ENCODE measurements around the gene OTUB1.

The OTUB1 gene

DNA sequence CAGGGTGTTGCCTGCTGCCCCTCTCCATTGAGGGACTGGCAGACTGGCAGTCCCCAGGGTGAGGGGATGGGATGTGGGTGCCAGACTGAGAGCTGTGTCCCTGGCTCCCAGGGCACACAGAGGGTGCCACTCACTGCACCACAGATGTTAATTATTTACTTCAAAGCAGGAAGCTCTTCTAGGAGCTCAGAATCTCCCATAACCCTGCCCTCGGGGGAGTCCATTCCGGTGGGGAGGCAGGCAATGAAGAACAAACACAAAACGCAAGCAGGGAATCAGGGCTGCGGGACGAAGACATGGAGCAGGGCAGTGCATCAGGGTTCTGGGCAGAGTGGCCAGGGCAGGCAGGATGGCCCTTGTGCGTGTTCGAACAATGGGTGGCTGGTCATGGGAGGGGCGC lies 25.1 kb downstream of the OTUB1 start:
- Histone ChIP-seq H4K20me1 (ENCODE audit: insufficient read depth, low read length, poor library complexity, severe bottlenecking) (no peaks in the 10 kb centered on the region), H3K4me3 (ENCODE audit: low read length, poor library complexity, severe bottlenecking) (no peak overlapping the region), H3K36me3 (ENCODE audit: insufficient read depth, low read length) (no peaks in the 10 kb centered on the region), H3K27me3 (ENCODE audit: insufficient read depth, low read length, poor library complexity, severe bottlenecking) (no peaks in the 10 kb centered on the region), H3K9me2 (replicated peaks; ENCODE audit: low read depth, low read length) (no peaks in the 10 kb centered on the region), H3F3A (ENCODE audit: low read depth) (no peaks in the 10 kb centered on the region), H3K79me2 (ENCODE audit: insufficient read depth, low read length) (no peaks in the 10 kb centered on the region), H3K9me3 (ENCODE audit: insufficient read depth, low read depth, low read length) (no peaks in the 10 kb centered on the region), H2AFZ (ENCODE audit: low read length) (no peak overlapping the region), H3K4me1 (ENCODE audit: insufficient read depth, low read length, poor library complexity, severe bottlenecking) (no peaks in the 10 kb centered on the region), H3K4me2 (ENCODE audit: low read depth, low read length, poor library complexity, severe bottlenecking) (no peak overlapping the region), H3K9ac (ENCODE audit: low read depth, low read length, poor library complexity, severe bottlenecking) (no peak overlapping the region)
- TF ChIP-seq, protein P1, sequence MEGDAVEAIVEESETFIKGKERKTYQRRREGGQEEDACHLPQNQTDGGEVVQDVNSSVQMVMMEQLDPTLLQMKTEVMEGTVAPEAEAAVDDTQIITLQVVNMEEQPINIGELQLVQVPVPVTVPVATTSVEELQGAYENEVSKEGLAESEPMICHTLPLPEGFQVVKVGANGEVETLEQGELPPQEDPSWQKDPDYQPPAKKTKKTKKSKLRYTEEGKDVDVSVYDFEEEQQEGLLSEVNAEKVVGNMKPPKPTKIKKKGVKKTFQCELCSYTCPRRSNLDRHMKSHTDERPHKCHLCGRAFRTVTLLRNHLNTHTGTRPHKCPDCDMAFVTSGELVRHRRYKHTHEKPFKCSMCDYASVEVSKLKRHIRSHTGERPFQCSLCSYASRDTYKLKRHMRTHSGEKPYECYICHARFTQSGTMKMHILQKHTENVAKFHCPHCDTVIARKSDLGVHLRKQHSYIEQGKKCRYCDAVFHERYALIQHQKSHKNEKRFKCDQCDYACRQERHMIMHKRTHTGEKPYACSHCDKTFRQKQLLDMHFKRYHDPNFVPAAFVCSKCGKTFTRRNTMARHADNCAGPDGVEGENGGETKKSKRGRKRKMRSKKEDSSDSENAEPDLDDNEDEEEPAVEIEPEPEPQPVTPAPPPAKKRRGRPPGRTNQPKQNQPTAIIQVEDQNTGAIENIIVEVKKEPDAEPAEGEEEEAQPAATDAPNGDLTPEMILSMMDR (conservative IDR thresholded peaks at IDR 0.05; ENCODE audit: low read length): no peak
- TF ChIP-seq EZH2phosphoT487 (IDR thresholded peaks at IDR 0.05; ENCODE audit: borderline replicate concordance): no peak

DNA sequence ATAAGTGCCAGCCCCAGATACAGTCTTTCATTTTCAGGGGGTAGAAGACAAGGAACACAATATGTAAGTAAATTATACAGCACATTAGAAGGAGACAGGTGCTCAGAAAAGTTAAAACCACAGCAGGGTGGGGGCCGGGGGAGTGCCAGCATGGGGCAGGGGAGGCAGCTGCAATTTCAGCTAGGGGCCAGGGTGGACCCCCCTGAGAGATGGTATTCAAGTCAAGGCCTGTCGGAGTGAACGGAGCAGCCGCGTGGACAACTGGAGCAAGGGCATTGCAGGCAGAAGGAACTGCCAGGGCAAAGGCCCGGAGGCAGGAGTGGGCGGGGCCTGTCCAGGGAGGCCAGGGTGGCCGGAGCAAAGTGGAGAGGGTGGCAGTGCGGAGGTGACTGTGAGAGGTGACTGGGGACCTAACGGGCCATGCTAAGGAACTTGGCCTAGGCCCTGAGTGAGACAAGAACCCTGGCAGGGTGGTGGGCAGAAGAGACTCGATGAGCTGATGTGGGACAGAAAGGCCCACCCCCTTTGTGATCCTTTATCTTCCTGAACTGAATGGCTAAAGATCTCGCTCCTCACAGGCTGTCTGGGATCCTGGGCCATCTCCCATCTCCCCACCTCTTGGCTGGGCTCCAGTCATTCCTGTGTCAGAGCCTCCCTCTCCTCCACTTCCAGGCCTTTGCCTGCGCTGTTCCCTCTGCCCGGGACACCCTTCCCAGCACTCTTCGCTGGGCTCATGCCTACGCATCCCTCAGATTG lies 27.1 kb downstream of the OTUB1 start:
- Histone ChIP-seq H3K27me3 (ENCODE audit: insufficient read depth, low read length, poor library complexity, severe bottlenecking) (no peaks in the 10 kb centered on the region), H3K79me2 (ENCODE audit: insufficient read depth, low read length) (no peaks in the 10 kb centered on the region), H3K36me3 (ENCODE audit: insufficient read depth, low read length) (no peaks in the 10 kb centered on the region), H3K4me1 (ENCODE audit: insufficient read depth, low read length, poor library complexity, severe bottlenecking) (no peaks in the 10 kb centered on the region), H2AFZ (ENCODE audit: low read length) (no peak overlapping the region), H3K4me3 (ENCODE audit: low read length, poor library complexity, severe bottlenecking) (no peak overlapping the region), H3F3A (ENCODE audit: low read depth) (no peaks in the 10 kb centered on the region), H3K4me2 (ENCODE audit: low read depth, low read length, poor library complexity, severe bottlenecking) (no peak overlapping the region), H3K9ac (ENCODE audit: low read depth, low read length, poor library complexity, severe bottlenecking) (no peak overlapping the region), H4K20me1 (ENCODE audit: insufficient read depth, low read length, poor library complexity, severe bottlenecking) (no peaks in the 10 kb centered on the region), H3K9me3 (ENCODE audit: insufficient read depth, low read depth, low read length) (no peaks in the 10 kb centered on the region), H3K9me2 (replicated peaks; ENCODE audit: low read depth, low read length) (no peaks in the 10 kb centered on the region)
- TF ChIP-seq, protein P1 (conservative IDR thresholded peaks at IDR 0.05; ENCODE audit: low read length): no peak
- no peak for TF ChIP-seq EZH2phosphoT487 (IDR thresholded peaks at IDR 0.05; ENCODE audit: borderline replicate concordance)

DNA sequence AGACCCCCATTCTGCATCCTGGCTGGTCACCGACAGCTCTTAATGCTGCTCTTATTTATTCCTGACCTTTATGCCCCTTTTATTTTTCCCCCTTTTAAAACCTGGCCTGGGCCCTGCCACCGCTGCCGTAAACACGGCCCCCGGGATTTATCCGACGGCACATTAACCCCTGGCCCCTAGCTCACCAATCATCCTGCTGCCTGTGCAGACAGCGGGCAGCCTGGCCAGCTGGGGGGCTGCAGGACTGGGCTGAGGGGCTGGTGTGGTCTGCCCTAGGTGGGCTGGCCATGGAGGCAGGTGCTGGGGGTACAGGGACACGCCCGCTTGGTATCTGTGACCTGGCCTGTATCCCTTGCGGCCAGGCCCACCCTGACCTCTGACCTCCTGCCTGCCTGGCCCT lies 28.1 kb downstream of the OTUB1 start:
- H3K9me3 ChIP-seq (ENCODE audit: insufficient read depth, low read depth, low read length): no peaks in the 10 kb centered on the region
- H3K9ac ChIP-seq (ENCODE audit: low read depth, low read length, poor library complexity, severe bottlenecking): no peak overlapping the region
- no peak overlapping the region for H3K4me3 ChIP-seq (ENCODE audit: low read length, poor library complexity, severe bottlenecking)
- no peaks in the 10 kb centered on the region for H3K36me3 ChIP-seq (ENCODE audit: insufficient read depth, low read length)
- no peaks in the 10 kb centered on the region for H3K4me1 ChIP-seq (ENCODE audit: insufficient read depth, low read length, poor library complexity, severe bottlenecking)
- no peaks in the 10 kb centered on the region for H3K79me2 ChIP-seq (ENCODE audit: insufficient read depth, low read length)
- no peaks in the 10 kb centered on the region for H3F3A ChIP-seq (ENCODE audit: low read depth)
- H4K20me1 ChIP-seq (ENCODE audit: insufficient read depth, low read length, poor library complexity, severe bottlenecking): no peaks in the 10 kb centered on the region
- TF ChIP-seq EZH2phosphoT487 (IDR thresholded peaks at IDR 0.05; ENCODE audit: borderline replicate concordance): no peak
- TF ChIP-seq, protein P1 (conservative IDR thresholded peaks at IDR 0.05; ENCODE audit: low read length): no peak
- no peaks in the 10 kb centered on the region for H3K27me3 ChIP-seq (ENCODE audit: insufficient read depth, low read length, poor library complexity, severe bottlenecking)
- H2AFZ ChIP-seq (ENCODE audit: low read length): no peak overlapping the region
- H3K4me2 ChIP-seq (ENCODE audit: low read depth, low read length, poor library complexity, severe bottlenecking): no peak overlapping the region
- no peaks in the 10 kb centered on the region for H3K9me2 ChIP-seq (replicated peaks; ENCODE audit: low read depth, low read length)
